CD4-positive, alpha-beta T cell treated with Interleukin-15 for 4 hours (primary cell): ENCODE data around the gene CFAP46.
"Not testable (repeated sequence)": the region's sequence is repeated elsewhere in the genome, so short reads cannot be mapped to it uniquely, and the experiment has no call there.

Source experiments
- DNase-seq: peaks from one replicate; pipeline ENCODE4 v3.0.0-alpha.2; 2020; ENCODE audit warnings: low spot score

Gene CFAP46

GRCh38 chr10:132912713-132913558 lies 29.4 kb downstream of the CFAP46 start:
- DNase-seq: no peak

GRCh38 chr10:132912225-132912712 lies 30.1 kb downstream of the CFAP46 start:
- no peak for DNase-seq

GRCh38 chr10:132911786-132912097 lies 30.6 kb downstream of the CFAP46 start:
- DNase-seq: no peak

GRCh38 chr10:132910901-132911785 lies 31.2 kb downstream of the CFAP46 start:
- no peak for DNase-seq

GRCh38 chr10:132910186-132910880 lies 32.0 kb downstream of the CFAP46 start:
- DNase-seq: no peak

GRCh38 chr10:132909491-132910071 lies 32.8 kb downstream of the CFAP46 start:
- no peak for DNase-seq

- DNase-seq: no peak
These were observed 33.6 kb downstream of the CFAP46 start for GRCh38 chr10:132908621-132909295.

- DNase-seq: no peak
These were observed 34.3 kb downstream of the CFAP46 start for GRCh38 chr10:132907821-132908620.

GRCh38 chr10:132906836-132907235 lies 35.5 kb downstream of the CFAP46 start:
- no peak for DNase-seq

- no peak for DNase-seq
These were observed 36.3 kb downstream of the CFAP46 start for GRCh38 chr10:132906106-132906505.

GRCh38 chr10:132905661-132906060 lies 36.7 kb downstream of the CFAP46 start:
- DNase-seq: no peak

- no peak for DNase-seq
These were observed 37.3 kb downstream of the CFAP46 start for GRCh38 chr10:132904814-132905649.

- DNase-seq: peak; percentile 7
These were observed 38.1 kb downstream of the CFAP46 start for GRCh38 chr10:132904181-132904813.

GRCh38 chr10:132902656-132903575 lies 39.5 kb downstream of the CFAP46 start:
- not testable (repeated sequence) for DNase-seq

- no peak for DNase-seq
These were observed 41.0 kb downstream of the CFAP46 start for GRCh38 chr10:132901351-132901750.

GRCh38 chr10:132900211-132900756 lies 42.1 kb downstream of the CFAP46 start:
- DNase-seq: no peak

GRCh38 chr10:132899751-132900065 lies 42.7 kb downstream of the CFAP46 start:
- no peak for DNase-seq
